A172 (cell line): ENCODE measurements around the gene KLHL7. TPM values are rescaled to one million over a fixed set of nuclear protein-coding genes. Genes with fewer than 3 reads are reported as not detected.
"Not testable (repeated sequence)": the region's sequence is repeated elsewhere in the genome, so short reads cannot be mapped to it uniquely, and the experiment has no call there.

Experiments
- DNase-seq: peaks from one replicate; pipeline ENCODE4 v3.0.0-alpha.2; 2015; ENCODE audit warnings: low spot score
- total RNA-seq: library from RNA; depleted of rRNA; stranded (reverse); fragments of >200 nt; shearing (Covaris generic); gene quantifications from 2 replicates; pipeline ENCODE4 v1.2.3, GENCODE V29; 2014

Gene KLHL7
- total RNA-seq, 1 experiment from 2014 or later = 93.0 TPM

GRCh38 chr7:23107781-23108180 is 2.2 kb downstream of the KLHL7 start:
- no peak for DNase-seq

DNA sequence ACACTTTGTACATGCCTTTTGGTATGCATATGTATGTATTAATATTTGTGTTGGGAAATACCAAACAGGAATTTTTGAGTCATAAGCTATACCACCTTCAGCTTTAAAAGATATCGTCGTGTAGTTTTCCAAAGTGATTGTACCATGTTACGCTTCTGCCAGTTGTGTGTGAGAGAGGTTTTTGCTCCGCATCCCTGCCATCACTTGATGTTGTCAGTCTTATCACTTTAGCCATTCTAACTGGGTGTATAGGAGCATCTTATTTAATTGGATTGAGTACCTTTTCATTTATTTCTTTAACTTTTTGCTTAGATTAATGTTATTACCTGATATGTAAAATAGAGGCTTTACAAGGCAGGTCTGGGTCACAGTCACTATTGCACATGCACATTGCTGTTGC is 3.4 kb downstream of the KLHL7 start:
- DNase-seq = no peak

DNA sequence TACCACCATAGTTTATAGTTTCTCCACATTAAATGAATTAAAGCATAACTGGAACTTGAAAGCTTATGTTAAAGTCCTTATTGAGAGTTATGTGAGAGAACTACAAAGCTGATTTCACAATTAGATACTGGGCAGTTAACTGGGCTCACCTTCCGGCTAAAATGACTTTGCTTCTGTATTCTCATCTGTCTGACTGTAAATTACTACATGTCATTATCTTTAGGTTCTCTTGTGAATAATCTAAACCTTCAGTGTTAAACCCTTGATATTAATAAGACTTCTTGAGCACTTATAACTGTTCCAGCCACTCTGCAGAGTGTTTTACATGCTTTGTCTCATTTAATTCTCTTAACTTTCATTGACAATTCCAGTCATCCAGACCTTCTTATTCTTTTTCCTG is 3.9 kb downstream of the KLHL7 start:
- DNase-seq = no peak

GRCh38 chr7:23114896-23115295 is 9.3 kb downstream of the KLHL7 start:
- no peak for DNase-seq

DNA sequence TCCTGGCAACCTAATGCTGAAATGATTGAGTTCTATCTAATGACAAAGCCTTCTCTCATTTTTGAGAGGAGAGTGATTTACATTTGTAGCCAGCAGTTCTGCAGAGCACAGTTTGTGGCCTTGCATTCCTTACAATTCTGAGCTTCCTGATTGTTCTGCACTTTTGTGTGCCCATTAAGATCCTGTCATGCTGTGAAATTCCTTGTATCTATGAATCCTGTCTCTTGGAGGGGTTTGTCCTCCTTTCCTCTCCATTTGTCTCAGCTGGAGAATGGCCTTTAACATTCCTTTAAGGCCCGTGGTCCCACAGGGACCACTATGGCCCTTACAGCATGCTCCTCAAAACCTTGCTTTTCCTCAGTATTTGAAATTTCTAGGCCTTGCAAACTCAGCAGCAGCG is 10.4 kb downstream of the KLHL7 start:
- no peak for DNase-seq

DNA sequence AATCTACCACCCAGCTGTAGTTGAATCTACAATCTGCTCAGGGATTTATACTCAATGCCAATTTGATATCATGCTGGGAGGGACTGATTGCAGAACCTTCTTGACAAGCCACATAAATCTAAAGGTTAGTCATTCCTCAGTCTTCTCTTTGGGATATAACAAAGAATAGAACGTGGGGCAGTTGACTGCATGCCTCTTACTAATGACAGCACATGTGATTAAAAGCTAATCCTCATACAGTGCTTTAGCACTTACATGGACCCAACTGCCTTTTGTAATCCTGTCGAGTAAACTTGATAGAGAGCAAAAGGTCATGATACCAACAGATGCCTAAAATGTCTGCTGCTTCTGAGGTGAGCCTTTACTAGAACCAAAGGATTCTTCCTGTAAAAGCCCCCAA is 12.3 kb downstream of the KLHL7 start:
- peak; percentile 55 for DNase-seq

- DNase-seq = no peak
These were observed 14.5 kb downstream of the KLHL7 start for GRCh38 chr7:23120106-23120505.

DNA sequence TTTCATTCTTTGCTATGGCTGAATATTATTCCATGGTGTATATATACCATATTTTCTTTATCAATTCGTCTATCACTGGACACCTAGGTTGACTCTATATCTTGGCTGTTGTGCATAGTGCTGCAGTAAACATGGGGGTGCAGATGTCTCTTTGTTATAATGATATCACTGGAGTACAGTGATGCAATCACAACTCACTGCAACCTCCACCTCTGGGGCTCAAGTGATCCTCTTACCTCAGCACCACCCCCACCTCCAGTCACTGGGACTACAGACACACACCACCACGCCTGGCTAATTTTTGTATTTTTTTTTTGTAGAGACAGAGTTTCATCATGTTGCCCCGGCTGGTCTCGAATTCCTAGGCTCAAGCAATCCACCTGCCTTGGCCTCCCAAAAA is 15.6 kb downstream of the KLHL7 start:
- no peak for DNase-seq

- DNase-seq = no peak
These were observed 17.4 kb downstream of the KLHL7 start for GRCh38 chr7:23123007-23123406.

- no peak for DNase-seq
These were observed 17.9 kb downstream of the KLHL7 start for GRCh38 chr7:23123465-23123864.

- no peak for DNase-seq
These were observed 23.5 kb downstream of the KLHL7 start for GRCh38 chr7:23129036-23129435.

- DNase-seq = not testable (repeated sequence)
These were observed 26.2 kb downstream of the KLHL7 start for GRCh38 chr7:23131799-23132198.

- no peak for DNase-seq
These were observed 28.2 kb downstream of the KLHL7 start for GRCh38 chr7:23133797-23134196.

GRCh38 chr7:23135755-23136154 is 30.2 kb downstream of the KLHL7 start:
- DNase-seq = no peak

DNA sequence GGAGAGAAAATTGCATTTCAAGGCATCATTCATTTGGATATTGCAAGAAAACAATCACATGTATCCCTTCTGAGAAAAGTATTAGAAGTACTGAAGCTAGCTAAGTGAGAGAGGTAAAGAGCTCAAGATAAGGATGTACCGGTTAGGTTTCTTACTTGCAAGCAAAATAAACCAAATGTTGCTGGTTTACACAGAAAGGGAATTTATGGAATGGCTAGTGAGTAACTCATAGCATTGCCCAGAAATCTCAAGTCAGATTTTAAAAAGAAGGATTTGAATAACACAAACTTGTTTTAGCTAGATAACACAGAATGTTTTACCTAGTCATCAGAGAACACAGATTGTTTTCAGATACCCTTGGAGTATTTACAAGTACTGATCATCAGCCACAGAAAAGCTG is 30.6 kb downstream of the KLHL7 start:
- no peak for DNase-seq

DNA sequence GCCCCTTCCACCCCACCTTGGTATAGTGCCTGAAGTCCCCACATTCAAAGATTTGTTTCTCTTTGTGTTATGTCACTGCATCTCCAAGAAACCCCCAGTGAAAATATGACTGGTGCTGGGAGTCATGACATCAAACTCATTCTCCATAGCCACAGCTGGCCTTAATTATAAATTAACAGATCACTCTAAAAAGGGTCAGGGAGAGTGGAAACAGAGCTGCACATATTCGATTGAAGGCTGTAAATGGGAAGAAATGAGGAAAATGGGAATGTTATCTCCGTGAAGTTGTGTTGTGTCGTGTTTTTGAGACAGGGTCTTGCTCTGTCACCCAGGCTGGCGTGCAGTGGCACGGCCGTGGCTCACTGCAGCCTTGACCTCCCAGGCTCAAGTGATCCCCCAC is 52.1 kb downstream of the KLHL7 start:
- DNase-seq = no peak

GRCh38 chr7:23158546-23158945 is 53.0 kb downstream of the KLHL7 start:
- no peak for DNase-seq

DNA sequence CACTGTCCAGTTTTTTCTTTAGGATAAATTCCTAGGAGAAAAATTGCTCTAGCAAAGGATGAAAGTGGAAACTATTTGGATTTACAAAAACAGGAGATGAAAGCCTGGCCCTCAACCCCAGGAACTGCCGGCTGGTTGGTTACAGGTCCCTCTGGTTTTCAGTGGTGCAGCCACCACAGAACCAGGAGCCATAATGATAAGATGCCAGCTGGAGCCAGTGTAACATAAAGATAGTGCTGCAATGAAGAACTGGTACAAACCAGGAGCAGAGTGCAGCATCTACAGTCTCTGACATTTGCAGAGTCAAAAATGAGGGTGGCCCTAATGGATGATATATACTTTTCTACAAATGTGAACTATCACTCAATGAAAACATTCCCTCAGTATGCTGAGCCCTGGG is 55.9 kb downstream of the KLHL7 start:
- no peak for DNase-seq

GRCh38 chr7:23164846-23165245 is 59.3 kb downstream of the KLHL7 start:
- no peak for DNase-seq

- DNase-seq = no peak
These were observed 59.7 kb downstream of the KLHL7 start for GRCh38 chr7:23165316-23165715.

DNA sequence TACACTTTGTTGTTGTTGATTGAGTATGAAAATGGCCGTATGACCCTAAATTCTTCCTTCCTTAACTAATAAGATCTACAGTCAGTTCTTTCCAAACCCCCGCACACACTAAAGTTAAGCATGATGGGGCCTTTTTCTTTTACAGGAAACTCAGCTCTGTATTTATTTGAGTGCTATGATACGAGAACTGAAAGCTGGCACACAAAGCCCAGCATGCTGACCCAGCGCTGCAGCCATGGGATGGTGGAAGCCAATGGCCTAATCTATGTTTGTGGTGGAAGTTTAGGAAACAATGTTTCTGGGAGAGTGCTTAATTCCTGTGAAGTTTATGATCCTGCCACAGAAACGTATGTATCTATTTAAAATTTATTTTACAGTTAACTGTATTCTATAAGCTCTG is 62.1 kb downstream of the KLHL7 start:
- DNase-seq = no peak

DNA sequence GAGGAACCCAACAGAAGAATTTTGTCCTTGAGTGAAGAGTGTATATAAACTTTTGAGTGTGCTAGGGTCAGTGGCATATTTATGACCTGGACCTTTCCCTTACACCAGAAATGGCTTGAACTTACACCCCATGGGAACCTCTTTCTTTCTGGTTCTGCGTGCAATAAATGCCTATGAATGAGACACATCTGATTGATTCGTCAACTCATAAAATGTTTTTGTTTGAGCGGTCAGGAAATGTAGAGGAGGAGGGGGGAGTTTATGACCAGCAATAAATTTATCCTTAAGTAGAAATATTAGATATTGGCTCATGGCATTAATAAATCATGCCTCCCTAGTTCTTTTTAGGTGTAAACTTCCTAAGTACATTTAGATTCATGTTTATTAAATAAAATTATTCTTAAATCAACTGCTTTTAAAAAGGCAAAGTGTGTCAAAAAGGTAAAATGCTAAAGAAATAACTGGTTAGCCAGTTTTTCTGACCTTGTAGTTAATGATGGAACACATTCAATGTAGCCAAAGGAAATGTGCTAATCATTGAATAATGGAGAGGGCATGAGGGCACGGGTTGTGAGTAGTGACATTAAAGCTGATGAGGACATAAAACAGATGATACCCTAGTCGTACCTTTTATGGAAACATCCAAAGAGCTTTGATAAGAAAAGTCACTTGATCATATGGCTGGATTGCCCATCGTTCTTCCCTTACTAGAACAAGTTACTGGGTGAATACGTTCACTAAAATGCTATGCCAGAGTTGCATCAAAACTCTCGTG is 62.7 kb downstream of the KLHL7 start:
- DNase-seq = no peak

- DNase-seq = no peak
These were observed 70.4 kb downstream of the KLHL7 start for GRCh38 chr7:23175938-23176337.
